Hindlimb muscle (tissue), 1 donor: ENCODE results near the gene SBF2. TPM values are rescaled to one million over a fixed set of nuclear protein-coding genes. Genes with fewer than 3 reads are reported as not detected.

Source experiments
- DNase-seq: peaks from one replicate; pipeline ENCODE4 v3.0.0-alpha.2; 2013
- polyA plus RNA-seq: library from polyadenylated mRNA; unstranded; fragments of 120-200 nt; gene quantifications from one replicate; pipeline ENCODE4 v1.2.1, GENCODE V29; 2013; ENCODE audit not compliant: insufficient read length

The SBF2 gene
- 24.9 TPM for polyA plus RNA-seq

DNA sequence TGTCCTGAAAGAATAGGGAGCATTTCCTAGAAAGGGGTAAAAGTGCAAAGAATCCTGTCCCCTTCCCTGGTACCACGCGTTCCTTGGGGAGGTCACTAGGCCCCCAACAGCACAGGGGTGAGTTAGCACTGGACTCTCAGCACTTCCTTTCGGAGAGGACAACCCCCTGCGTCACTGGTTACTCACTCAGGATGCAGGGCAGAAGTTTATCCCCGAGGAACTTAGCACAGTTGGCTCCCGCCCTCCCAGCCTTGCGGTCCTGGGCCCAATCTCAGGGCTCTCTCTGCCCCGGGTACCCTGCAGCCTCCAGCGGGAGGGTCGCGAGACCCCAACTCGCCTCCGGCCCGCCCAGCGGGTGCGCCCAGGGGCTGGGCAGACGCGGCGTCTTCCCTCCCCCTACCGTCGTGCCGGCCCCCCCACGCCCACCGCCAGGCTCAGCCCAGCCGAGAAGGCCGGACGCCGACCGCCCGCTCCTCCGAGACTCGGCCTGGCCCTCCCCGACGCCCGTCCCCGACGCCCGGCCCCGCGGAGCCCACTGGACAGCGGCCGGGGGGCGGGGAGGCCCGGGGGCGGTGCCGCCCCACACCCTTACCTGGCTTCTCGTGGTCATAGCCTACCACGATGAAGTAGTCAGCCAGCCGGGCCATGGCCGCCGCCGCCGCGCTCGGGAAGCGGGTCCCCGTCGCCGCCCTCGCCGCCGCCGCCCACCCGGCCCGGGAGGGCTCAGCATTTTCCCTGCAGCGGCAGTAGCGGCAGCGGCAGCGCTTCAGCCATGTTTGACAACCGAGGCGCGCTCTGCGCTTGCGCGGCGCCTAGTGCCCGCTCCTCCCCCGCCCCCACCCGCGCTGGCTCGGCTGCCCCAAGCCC, at the start of gene SBF2:
Gene SBF2 (minus strand): TSS at position 797 of the 867 bp plus-strand sequence. CDS start 150 bp downstream, at position 647.
- peak; percentile 88 for DNase-seq

DNA sequence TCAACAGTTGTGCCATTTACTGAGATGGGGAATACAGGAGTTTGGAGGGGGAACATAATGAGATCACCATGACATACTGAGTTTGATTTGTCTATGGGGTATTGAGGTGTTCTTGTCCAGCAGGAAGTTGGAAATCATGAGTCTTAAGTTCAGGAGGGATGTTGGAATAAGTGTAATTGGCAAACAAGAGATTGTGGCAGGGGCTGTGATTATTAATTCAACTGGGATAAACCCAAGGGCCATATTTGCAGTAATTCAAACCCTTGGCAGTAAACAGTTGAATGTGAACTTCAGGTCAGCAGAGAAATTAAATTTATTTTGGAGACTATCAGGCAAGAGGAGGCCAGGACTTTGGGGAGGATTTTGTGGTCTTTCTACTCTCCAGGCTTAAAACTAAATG, 44.3 kb upstream of the SBF2 start:
- DNase-seq, result peak; percentile 68

DNA sequence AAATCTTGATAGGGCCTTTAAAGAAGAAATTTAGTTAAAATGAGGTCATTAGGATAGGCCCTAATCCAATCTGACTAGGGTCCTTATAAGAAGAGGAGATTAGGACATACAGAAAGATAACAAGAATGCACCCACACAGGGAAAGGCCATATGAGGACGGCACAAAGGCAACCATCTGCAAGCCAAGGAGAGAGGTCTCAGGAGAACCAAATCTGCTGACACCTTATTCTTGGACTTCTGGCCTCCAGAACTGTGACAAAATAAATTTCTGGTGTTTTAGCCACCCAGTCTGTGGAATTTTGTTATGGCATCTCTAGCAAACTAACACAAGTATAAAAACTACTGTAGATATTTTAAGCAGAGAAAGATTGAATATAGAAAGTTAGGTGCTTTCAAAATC, 39.5 kb upstream of the SBF2 start:
- DNase-seq, result no peak

DNA sequence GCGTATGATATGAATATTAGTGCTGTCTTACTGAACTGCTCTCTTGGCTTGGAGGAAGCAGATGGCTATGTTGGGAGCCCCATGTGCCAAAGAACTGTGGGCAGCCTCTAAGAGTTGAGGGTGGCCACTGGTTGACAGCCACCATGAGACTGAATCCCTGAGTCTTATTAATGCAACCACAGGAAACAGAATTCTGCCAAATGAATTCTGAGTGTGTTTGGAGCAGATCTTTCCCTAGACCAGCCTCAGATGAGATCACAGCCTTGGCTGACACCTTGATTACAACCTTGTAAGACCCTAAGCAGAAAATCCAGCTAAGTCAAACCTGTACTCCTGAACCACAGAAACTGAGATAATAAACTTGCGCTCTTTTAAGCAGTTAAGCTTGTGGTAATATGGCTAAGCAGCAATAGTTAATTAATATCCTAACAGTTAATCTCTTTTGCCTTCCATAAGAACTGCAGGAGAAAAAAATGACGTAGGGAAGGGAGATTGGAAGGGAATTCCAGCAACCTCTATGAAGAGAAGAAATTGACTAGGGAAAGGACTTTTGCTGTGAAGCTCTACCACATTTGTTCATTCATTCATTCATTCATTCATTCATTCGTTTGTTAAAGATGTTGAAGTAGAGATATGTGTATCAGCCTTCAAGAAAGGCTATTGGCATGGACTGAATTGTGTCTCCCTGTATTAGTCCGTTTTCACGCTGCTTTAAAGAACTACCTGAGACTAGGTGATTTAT, 37.7 kb upstream of the SBF2 start:
- DNase-seq, result no peak

DNA sequence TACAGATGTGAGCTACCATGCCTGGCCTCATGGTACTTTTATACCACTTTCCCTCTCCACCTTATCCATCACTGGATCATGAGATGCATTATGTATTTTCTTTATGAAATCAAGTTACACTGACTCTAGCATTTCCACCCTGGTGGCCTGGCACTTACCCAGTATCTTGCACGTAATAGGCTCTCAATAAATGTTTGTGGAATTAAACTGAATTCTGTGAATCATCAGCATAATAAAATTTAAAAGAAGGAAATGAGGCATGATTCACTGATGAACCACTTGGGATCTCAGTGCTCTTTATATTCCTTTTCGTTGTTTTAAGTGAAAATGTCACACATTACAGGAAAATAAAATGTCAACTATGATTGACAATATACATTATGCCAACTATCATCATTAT, 35.9 kb upstream of the SBF2 start:
- DNase-seq, result no peak

GRCh38 chr11:10329356-10329755, 35.3 kb upstream of the SBF2 start:
- DNase-seq, result no peak

GRCh38 chr11:10328314-10329098, 34.5 kb upstream of the SBF2 start:
- DNase-seq, result no peak

GRCh38 chr11:10327254-10327653, 33.2 kb upstream of the SBF2 start:
- DNase-seq, result no peak

- no peak for DNase-seq
Measured at GRCh38 chr11:10326012-10326964, 32.3 kb upstream of the SBF2 start.

DNA sequence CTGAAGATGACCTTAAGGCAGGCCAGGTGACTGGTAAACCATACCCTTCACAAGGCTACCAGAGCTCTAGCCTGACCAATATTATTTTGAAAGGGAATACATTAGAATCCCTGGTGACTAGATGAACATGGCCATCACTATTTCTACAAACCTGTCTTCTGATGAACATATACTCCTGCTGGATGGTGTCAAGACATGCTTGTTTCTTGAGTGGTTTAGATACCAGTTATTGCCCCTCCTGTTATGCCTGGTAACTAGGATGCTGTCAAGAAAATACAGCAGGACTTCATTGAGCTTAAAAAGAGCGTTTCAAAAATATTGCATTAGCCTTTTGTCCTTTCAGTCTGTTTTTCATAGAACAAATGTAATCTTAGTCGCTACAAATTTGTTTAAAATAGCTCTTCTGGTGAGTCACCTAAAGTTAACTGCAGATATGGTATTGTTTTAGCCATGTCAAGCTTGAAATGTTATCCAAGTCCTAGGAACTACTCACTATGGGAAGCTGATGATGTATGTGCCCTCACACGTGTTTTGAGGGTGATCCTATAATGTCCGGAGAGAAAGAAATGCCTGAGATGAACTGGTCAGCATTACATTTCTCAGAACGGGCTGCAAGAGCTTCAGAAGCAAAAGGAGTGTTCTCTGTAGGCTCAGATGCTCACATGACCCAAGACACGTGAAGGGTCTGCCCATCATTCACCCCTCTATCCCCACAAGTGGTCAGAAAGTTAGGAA, 31.4 kb upstream of the SBF2 start:
- DNase-seq, result no peak

DNA sequence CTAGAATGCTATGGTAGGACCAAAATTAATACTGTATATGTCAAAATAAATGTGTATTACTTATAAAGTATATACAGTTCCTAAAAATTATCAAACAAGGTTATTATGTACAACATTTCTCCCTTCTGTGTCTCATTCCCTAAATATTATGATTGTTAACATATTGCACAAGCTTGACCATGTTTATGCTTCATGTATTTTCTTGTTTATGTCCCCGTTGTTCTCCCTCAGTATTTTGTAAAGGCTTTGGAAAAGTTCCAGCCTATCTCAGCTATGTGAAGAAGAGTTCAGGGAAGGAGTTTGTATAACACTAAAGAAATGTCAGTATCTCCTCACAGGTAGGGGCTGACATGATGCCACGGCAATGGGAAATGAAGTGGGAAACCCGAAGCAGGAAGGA, 30.5 kb upstream of the SBF2 start:
- DNase-seq, result no peak

GRCh38 chr11:10323793-10324170, 29.8 kb upstream of the SBF2 start:
- no peak for DNase-seq

DNA sequence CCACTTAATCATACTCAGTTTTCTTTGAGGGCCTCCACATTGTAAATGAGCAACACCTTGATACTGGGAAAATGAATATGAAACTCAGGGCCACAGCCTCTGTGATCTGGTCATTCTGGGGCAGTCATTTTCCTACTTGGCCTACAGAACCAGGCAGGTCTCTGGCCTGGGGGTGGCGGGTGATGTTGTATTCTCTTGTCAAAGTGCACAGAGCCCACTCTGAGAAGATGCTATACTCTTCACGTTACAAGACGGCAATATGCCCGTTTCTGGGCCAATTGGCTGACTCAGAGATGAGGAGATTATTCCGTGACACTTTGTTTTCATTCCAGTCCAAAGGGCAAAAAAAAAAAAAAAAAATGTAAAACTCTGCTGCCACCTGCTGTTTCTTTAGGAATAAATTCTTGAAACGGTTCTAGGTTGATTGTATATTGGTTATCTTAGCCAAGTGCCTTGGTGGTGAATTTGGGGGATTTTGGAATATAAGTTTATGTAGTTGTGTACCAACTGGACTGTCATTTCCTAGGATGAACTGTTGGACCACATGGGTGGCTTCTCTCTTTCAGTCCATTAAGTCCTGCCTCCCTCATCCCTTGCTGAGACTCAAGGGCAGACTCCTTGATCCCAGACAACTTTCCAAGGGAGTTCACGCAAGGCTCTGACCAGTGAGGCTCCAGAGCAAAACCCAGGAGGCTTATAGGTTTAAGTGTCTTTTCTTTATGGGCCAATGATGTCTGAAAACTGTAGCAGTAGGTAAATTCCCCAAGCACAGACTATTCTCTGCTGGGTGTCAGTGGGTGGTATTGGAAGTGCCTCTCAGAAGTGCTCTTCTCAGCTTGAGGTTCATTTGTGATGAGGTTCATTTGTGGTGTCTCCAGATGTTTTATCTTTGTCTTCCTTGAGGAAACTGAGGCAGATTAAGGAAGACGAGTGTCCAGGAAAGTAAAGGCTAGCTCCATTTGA, 29.1 kb upstream of the SBF2 start:
- DNase-seq, result peak; percentile 83

DNA sequence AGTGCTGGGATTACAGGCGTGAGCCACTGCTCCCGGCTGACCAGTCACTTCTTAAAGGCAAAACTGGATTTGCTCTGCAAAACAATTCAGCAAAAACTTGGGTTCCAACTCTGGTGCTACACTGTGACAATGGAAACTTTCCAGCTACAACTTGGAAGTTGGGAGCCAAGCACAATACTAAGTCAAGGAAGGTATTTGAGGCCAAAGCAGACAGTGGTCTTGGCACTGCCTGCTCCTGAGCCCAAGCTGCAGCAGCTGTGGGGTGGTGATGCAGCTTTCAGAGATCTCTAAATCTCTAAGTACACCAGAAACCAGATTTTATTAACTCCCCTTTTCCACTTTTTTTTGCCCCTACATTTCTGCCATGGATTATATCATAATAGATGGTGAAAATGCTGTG, 28.4 kb upstream of the SBF2 start:
- DNase-seq, result peak; percentile 63

- DNase-seq, result peak; percentile 62
Measured at GRCh38 chr11:10320736-10321465, 26.9 kb upstream of the SBF2 start.

- no peak for DNase-seq
Measured at GRCh38 chr11:10319702-10320558, 25.9 kb upstream of the SBF2 start.

- no peak for DNase-seq
Measured at GRCh38 chr11:10318527-10318802, 24.4 kb upstream of the SBF2 start.

DNA sequence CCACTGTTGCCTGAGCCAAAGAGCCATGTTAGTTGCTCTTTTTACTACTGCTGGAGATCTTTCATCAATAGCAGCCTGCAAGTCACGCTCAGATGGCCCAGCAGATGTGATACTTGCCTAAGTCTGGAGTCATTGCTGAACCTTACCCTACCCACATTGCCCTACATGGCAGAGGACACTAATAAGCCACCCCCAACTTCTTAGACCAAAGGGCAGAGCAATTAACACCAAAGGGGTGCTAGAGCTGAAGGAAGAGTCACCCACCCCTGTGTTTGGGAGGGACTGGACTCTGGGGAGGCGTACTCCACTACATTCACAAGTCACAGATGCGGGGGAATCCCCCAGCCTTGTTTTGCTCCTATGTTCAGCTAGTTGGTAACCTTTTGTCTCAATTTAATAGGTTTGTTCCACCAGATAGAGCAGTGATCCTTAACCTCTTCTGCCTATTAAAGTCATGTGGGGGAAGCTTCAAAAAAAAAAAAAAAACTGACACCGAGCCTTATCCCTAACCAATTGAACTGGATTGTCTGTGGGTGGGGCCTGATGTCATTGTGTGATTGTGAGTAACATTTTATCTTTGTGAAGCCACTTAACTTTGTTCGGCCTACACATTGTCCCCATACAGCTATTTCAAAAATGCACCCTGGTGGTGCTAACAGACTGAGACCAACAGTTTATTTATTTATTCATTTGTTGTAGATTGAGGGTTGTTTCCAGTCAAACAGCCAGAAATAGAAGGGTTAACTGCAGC, 23.9 kb upstream of the SBF2 start:
- no peak for DNase-seq
